Measurements from ENCODE around the gene PTPRCAP.
"Not testable (repeated sequence)": the region's sequence is repeated elsewhere in the genome, so short reads cannot be mapped to it uniquely, and the experiment has no call there.

PTPRCAP gene

DNA sequence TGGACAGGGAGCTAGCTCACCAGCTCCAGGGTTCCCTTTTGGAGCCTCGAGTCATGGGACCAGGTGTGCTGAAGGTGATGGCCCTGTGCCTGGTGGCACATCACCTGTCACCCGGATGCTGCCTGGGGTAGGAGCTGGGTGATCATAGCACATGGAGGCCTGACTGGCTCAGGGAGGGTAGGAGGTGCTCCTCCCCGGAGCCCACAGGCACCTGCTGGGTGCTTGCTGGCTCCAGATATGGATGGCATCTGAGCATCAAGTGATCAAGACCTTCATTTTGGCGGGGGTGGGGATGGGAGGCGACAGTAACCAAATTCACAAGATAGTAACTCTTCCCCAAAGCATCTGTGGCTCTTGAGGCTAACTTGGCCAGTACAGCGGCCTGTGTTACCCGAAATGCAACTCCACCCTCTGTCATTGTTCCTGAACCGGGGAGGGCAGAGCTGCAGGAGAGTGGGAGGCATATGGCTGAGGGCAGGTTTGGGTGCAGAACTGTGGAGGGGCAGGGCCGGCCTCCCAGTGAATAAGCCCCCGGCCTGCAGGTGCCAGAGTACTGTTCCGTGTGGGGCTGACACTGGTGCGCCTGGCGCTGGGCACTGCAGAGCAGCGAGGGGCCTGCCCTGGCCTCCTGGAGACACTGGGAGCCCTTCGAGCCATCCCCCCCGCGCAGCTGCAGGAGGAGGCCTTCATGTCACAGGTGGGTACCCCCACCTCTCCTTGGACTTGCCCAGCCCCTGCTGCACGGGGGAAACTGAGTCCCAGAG lies 28.9 kb downstream of the PTPRCAP start:
- no peak for DNase-seq

DNA sequence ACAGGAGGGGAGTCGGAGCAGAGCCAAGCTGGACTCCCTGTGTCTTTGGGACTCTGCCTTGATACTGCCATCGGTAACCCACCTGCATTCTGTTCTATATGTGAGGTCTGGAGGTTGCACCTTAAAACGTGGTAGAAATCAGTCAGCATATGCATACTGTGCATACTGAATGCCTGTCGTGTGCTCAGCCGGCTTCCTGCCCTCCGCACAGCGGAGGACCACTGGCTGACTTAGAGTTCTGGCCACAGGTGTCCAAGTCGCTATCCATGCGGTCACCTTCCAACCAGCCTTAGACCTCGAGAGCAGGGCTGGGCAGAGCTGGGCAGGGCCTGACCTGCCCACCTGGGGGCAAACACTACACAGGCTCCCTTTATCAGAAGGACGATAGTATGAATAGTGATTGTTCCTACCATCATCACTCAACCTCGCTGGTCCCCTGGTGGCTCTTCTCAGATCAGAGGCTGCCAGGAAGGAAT lies 29.8 kb downstream of the PTPRCAP start:
- DNase-seq = no peak

DNA sequence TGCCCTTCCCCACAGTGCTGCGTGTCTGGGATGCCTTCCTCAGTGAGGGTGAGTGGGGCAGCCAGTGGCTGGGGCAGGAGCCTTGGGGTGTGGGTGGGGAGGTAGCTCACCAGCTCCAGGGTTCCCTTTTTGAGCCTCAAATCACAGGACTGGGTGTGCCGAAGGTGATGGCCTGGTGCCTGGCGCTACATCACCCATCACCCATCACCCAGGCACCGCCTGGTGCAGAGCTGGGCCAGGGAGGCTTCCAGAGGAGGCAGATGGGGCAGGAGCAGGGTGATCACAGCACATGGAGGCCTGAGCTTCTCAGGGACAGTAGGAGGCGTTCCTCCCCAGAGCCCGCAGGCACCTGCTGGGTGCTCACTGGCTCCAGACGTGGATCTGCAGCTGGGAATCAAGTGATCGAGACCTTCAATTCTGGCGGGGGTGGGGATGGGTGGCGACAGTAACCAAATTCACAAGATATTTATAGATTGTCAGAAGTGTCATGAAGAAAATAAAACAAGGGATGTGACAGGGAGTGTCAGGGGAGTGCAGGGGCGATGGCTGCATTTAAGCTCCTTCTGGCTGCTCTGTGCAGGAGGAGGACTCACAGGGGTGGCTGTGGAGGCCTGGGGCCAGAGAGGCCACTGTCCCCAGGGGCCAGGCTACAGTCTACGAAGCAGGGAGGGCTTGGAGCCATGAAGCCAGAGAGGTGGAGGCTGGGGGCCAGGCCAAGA lies 30.4 kb downstream of the PTPRCAP start:
- no peak for DNase-seq

DNA sequence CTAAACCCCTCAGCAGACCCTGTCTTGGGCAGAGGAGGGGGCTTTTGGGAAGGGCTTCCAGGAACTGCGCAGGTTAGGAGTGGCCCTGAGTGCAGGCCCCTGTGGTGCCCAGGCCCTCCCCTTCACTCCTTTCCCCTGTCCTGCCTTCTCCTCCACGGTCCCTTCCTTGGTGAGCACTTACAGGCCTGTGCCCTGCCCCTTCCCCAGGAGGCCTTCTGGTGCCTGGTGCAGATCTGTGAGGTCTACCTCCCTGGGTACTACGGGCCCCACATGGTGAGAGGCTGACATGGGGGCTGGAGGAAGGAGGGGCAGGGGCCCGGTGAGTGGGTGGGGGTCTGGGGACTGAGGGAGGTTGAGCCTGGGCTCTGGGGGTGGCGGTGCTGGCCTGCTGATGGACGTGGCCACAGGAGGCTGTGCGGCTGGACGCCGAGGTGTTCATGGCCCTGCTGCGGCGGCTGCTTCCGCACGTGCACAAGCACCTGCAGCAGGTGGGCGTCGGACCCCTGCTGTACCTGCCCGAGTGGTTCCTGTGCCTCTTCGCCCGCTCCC lies 31.0 kb downstream of the PTPRCAP start:
- no peak for DNase-seq

DNA sequence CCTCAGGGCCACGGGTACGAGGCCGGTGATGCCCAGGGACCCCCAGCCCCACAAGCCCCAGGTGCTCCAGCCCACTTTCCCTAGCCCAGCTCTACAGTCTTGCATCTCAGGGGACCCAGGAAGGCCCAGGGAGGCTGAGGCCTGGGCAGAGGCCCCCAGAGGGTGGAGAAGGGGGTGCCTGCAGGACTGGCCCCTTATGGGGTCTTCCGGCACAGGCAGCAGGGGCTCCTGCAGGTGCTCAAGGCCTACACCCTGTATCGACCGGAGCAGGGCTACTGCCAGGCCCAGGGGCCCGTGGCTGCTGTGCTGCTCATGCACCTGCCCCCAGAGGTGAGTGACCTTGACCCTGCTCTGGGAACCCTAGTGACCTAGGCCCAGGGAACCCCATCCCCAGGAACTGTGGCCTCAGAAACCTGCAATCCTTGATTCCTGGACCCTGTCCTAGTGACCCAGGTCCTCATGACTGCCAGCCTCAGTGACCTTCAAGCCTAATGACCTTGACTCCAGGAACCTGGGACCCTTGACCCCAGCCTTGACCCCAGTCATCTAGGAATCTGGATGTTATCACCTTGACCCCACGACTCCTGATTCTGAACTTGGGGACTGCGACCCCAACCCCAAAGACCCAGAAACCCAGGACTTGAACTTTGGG lies 31.7 kb downstream of the PTPRCAP start:
- no peak for DNase-seq

DNA sequence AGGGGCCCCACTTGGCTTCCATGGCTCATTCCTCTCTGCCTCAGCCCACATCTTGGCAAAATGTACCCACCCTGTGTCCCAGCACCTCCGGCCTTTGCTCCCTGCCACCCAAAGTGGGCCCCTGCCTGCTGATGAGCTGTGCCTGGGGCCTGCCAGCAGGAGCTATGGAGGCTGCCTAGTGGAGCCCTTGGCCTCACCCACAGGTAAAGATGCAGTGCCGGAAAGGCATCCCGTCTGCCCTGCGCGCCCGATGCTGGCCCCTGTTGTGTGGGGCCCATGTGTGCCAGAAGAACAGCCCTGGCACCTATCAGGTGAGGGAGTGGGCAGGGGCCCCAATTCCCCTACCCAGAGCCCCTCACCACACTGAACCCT lies 32.3 kb downstream of the PTPRCAP start:
- no peak for DNase-seq

DNA sequence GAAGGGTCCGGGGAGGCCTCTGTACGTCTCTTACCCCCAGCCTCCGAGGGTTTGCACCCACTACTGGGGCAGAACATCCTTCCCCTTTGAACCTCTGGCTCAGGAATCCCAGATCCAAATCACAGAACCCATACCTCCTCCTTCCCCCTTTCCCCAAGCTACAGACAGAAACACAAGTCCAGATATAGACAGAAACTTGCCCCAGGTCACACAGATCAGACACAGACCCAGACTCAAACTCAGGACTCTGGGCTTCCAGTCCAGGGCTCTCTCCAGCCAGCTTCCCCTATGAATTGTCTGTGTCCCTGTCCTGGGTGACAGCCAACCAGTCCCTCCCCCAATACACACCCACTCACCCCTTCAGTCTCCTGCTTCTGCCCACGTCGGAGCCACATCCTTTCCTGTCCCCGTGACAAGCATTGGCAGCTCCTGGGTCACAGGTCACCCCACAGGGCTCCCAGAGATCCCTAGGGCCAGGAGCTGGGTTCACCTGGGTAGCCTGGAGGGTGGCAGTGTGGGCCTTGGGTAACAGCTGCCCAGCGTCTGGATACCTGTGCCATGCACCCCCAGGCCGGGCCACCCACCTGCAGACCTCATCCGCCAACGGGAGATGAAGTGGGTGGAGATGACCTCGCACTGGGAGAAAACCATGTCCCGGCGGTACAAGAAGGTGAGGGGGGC lies 32.8 kb downstream of the PTPRCAP start:
- no peak for DNase-seq

DNA sequence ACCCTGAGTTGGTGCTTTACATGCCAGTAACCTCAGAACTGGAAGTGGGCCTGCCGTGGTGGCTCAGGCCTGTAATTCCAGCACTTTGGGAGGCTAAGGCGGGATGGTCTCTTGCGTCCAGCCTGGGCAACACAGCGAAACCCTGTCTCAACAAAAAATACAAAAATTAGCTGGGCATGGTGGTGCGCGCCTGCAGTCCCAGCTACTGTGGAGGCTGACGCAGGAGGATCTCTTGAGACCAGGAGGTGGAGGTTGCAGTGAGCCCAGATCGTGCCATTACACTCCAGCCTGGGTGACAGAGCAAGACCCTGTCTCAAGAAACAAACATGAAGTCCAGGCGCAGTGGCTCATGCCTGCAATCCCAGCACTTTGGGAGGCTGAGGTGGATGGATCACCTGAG lies 34.4 kb downstream of the PTPRCAP start:
- not testable (repeated sequence) for DNase-seq

DNA sequence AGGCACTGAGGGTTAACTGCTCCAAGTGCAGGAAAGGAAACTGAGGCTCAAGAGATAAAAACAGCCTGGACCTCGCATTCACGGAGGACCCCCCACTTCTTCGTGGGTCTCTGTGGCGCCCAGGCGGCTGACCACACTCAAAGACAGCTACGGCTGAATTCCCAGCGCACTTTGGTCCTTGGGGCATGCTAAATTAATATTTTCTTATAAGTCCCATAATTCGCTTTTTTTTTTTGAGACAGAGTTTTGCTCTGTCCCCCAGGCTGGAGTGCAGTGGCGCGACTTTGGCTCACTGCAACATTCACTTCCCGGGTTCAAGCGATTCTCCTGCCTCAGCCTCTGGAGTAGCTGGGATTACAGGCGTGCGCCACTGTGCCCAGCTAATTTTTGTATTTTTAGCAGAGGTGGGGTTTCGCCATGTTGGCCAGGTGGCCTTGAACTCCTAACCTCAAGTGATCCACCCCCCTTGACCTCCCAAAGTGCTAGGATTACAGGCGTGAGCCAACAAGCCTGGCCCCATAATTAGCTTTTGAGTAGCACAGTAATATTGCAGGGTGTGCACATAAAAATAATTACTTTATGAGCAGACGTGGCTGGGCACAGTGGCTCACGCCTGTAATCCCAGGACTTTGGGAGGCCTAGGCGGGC lies 35.2 kb downstream of the PTPRCAP start:
- not testable (repeated sequence) for DNase-seq

DNA sequence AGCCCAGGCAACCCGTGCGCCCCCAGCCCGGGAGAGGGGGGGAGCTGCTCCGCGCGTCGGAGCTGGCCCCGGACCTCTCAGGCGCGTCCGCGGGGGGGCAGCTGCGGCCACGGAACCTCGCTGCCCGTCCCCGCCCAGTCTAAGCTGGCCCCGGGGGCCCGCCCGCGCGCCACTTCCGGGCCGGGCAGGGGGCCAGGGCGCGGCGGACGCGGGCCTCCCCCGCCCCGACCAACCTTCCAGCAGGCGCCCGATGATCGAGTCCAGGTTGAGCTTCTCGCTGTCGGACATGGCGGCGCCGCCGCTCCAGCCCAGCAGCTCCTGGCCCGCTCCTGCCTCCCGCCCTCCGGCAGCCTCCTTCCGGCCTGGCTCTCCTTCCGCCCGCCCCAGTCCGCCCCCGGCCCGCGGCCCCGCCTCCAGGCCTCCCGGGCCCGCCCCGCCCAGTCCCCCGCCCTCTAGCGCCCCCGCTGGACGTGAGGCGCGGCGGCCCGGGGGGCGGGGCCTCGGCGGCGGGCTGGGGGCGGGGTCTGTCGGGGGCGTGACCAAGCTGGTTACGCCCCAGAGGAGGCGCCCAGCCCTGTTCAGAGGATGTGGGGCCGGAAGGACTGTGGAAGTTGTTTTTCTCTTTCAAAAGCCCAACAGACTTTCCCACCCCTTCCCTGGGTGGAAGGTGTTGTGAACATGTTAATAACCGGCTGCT lies 35.8 kb downstream of the PTPRCAP start, which contains the start of gene PPP1CA:
PPP1CA (minus strand) TSS at position 364 of the 697 bp plus-strand sequence; CDS start at position 288, 76 bp downstream.
- peak; percentile 90 for DNase-seq

DNA sequence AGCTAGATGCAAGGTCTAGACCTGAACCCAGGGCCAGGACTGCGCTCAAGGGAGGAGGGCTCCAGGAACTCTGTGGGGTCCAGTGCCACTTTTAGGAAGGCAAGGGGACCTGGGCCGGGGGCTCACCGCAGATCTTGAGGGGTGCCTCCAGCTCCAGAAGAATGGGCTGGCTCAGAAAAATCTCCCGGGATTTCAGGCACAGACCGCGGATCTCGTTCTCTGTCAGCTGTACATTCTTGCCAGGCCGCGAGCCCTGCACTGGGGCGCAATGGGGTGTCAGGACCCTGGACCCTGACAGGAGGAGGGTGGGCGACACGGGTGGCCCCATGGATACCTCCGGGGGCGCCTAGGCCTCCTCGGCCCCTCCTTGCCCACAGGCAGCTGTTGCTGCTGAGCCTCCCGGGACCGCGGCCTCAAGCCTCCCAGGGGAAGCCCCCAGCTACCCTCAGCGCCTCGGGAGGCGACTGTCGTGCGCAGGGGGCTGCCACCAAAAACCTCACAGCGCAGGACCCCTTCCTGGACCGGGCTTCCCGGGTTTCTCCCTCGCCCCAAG lies 36.5 kb downstream of the PTPRCAP start:
- DNase-seq = no peak

DNA sequence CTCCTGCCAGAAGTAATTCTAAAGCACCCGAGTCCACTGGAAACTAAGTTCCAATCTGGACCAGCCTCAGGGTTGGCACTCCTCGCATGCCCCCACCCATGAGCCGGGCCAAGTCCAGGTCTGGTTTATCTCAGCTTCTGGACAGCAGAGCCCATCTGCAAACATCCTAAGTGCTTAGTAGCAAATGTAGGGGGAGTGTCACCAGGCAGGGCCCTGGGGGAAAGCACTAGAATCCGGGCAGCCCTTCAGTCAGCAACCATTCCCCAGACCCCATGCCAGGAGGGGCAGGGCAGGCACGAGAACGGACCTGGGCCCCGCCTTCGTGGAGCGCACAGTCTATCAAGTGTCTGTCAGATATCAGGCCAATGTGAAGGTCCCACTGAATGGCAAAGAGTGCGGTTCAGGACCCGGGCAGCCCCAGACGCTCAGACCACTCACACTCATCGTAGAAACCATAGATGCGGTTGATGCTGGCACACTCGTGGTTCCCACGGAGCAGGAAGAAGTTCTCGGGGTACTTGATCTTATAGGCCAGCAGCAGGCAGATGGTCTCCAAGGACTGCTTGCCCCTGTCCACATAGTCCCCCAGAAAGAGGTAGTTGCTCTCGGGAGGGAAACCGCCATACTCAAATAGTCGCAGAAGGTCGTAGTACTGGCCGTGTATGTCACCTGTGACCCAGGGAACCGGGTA lies 37.1 kb downstream of the PTPRCAP start:
- DNase-seq = no peak

DNA sequence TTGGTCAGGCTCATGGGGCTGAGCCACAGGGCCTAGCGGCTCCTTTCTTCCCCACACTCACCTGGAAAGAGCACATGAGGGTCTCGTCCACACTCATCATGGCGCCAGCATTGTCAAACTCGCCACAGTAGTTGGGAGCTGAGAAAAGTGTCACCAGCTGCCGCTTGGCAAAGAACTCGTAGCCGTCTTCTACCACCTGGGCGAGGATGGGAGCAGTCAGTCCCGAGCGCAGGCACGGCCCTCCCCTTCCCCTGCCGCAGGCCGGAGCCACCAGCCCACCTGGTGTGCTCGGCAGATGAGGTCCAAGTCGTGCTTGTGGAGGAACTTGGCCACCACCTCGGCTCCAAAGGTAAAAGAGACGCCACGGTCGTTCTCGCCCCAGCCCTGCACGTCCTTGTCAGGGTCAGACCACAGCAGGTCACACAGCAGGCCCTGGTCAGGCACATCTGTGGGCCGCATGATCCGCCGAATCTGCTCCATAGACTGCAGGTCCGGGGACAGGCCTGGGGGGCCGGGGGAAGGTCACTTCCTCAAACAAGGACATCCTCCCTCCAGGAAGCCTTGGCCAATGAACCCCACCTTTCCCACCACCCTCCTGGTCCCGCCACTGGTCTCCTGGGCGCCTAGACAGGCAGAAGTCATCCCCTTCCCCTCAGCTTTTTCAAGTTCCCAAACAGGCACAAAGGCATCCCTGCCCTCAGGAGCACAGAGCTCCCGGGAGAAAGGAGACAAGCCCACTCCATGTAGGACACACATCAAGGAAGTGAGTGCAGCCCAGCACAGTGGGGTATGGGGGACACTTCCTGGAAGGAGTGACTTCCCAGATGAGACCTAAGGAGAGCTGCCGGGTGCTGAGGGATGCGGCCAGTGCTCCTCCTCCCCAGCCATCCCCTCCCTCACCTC lies 38.6 kb downstream of the PTPRCAP start:
- no peak for DNase-seq

DNA sequence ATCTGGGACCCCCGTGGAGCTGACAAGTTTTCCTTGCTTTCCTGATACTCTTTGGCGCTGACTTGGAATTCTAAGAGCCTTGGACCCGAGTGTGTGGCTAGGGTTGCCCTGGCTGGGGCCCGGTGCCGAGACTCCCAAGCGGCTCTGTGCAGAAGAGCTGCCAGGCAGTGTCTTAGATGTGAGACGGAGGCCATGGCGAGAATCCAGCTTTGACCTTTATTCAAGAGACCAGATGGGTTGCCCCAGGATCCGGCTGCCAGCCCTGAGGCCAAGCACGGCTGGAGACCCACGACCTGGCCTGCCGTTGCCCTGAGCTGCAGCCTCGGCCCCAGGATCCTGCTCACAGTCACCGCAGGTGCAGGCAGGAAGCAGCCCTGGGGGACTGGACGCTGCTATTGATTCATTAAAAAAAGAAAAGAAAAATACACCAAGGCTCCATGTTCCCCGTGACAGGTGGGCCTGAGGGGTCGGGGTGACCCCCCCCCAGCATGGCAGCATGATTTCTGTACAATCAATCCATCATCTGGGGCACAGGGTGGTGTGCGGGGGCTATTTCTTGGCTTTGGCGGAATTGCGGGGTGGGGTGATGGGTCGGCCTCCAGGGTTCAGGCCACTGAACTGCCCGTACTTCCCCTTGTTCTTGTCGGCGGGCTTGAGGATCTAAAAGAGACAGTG lies 39.4 kb downstream of the PTPRCAP start:
- DNase-seq = no peak

DNA sequence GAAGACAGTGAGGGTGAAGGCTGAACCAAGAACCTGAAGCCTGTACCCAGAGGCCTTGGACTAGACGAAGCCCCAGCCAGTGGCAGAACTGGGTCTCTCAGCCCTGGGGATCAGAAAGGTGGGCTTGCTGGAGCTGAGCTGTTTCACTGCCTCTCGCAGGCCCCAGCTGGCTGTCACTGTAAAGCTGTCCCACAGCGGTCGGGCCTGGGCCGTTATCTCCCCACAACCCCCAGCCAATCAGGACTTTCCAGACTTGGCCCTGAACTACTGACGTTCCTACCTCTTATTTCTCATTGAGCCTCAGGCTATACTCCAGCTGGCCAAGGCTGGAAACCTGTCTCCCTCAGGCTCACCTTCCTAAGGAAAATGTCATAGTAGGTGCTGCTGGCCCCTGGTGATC lies 39.9 kb downstream of the PTPRCAP start:
- DNase-seq = no peak

DNA sequence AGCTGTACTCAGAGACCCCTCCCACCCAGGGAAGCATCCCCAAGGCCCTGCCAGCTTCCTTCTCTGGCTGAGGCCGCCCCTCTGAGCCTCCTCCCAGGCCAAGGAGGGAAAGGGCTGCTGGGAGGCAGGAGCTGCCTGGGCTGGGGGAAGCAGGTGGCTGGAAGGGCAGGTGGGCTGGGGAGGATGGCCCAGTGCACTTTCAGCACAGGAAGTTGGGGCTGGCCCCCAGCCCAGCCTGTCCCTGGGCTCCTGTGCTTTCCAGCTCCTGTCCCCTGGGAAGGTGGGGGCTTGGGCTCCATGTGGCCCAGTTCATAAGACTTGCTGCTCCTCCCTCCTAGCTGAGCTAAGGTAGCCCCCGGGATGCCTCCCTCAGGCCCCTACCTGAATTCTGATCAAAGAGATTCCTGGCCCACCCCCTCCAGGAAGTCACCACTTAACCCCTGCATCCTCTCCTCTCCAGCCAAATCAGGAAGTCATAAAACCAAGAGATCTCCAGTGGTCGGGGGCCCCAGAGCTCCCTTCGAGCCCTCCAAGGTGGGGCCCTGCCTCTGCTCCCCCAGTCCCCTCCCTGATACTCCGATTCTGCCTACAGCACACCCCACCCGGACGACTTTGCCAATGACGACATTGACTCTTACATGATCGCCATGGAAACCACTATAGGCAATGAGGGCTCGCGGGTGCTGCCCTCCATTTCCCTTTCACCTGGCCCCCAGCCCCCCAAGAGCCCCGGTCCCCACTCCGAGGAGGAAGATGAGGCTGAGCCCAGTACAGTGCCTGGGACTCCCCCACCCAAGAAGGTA lies 40.7 kb downstream of the PTPRCAP start:
- no peak for DNase-seq

DNA sequence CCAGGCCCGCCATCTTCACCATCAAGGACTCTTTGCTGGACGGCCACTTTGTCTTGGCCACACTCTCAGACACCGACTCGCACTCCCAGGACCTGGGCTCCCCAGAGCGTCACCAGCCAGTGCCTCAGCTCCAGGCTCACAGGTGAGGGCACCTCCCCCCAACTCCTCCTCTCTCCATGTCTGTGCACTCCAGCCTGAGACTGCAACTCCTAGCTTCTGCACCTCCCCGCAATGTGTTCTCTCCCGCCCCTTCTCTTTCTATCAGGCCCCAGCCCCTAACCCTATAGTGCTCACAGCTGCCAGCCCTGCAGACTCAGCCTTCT lies 41.3 kb downstream of the PTPRCAP start:
- DNase-seq = no peak

DNA sequence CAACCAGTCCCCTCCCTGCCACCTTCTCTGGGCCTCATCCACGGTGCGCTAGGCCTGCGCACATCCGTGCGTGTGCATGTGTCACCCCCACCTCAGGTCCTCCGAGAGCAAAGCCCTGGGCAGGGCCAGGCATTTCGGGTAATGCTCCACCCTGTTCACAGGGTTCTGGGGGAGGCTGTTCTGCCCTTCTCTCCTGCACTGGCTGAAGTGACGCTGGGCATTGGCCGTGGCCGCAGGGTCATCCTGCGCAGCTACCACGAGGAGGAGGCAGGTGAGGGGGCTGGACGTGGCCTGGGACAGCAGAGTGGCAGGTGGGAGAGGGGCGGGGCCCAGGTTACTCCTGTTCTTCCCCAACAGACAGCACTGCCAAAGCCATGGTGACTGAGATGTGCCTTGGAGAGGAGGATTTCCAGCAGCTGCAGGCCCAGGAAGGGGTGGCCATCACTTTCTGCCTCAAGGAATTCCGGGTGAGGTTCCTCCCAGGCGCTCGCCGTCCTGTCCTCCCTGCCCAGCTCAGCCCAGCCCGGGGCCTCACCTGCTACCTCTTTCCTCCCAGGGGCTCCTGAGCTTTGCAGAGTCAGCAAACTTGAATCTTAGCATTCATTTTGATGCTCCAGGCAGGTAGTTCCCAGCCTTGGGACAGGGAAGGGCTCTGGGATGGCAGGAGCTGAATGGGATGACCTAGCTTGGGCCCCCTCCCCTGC lies 41.8 kb downstream of the PTPRCAP start:
- DNase-seq = no peak

All from T1000 (cell line).